ENCODE measurements around the gene FBXL20.

The FBXL20 gene

GRCh38 chr17:39402244-39402889, 941 bp upstream of the FBXL20 start (continued):
- TF ChIP-seq ZNF148 (tag by site-specific recombination; IDR thresholded peaks at IDR 0.05; ENCODE audit: borderline replicate concordance) (no peak), ZNF211 (tag by site-specific recombination; IDR thresholded peaks at IDR 0.05; ENCODE audit: low read depth) (no peak), ZFP37 (tag by site-specific recombination; IDR thresholded peaks at IDR 0.05) (no peak), PRDM10 (tag by site-specific recombination; IDR thresholded peaks at IDR 0.05) (no peak), ZBTB17 (tag by site-specific recombination; IDR thresholded peaks at IDR 0.05) (peak; percentile 32; the same call in 1 of the 2 replicates), KLF10 (tag by site-specific recombination; IDR thresholded peaks at IDR 0.05) (peak; percentile 80), ZNF521 (tag by site-specific recombination; IDR thresholded peaks at IDR 0.05) (no peak), OSR2 (tag by site-specific recombination; IDR thresholded peaks at IDR 0.05) (0 out of 2 replicates have a peak, but pooled peaks have one; percentile 27), ZNF37A (tag by site-specific recombination; IDR thresholded peaks at IDR 0.05) (no peak), ZNF692 (tag by site-specific recombination; IDR thresholded peaks at IDR 0.05) (no peak), TSHZ1 (tag by site-specific recombination; IDR thresholded peaks at IDR 0.05; ENCODE audit: borderline replicate concordance) (no peak), ZNF426 (tag by site-specific recombination; IDR thresholded peaks at IDR 0.05) (no peak), ZNF354C (tag by site-specific recombination; IDR thresholded peaks at IDR 0.05; ENCODE audit: borderline replicate concordance, low read depth) (no peak), PATZ1 (tag by site-specific recombination; IDR thresholded peaks at IDR 0.05) (no peak), ZNF654 (tag by site-specific recombination; IDR thresholded peaks at IDR 0.05; ENCODE audit: low read depth) (no peak), GLI4 (tag by site-specific recombination; IDR thresholded peaks at IDR 0.05) (no peak), SP7 (tag by site-specific recombination; IDR thresholded peaks at IDR 0.05) (no peak), PBX3 (CRISPR knock-in tag; IDR thresholded peaks at IDR 0.05) (no peak), KLF1 (tag by site-specific recombination; IDR thresholded peaks at IDR 0.05) (peak; percentile 41), ZNF76 (tag by site-specific recombination; IDR thresholded peaks at IDR 0.05; ENCODE audit: borderline replicate concordance, low read depth) (peak; percentile 9; the same call in 1 of the 2 replicates), ZXDB (tag by site-specific recombination; IDR thresholded peaks at IDR 0.05) (no peak)
- TF ChIP-seq, protein P1, sequence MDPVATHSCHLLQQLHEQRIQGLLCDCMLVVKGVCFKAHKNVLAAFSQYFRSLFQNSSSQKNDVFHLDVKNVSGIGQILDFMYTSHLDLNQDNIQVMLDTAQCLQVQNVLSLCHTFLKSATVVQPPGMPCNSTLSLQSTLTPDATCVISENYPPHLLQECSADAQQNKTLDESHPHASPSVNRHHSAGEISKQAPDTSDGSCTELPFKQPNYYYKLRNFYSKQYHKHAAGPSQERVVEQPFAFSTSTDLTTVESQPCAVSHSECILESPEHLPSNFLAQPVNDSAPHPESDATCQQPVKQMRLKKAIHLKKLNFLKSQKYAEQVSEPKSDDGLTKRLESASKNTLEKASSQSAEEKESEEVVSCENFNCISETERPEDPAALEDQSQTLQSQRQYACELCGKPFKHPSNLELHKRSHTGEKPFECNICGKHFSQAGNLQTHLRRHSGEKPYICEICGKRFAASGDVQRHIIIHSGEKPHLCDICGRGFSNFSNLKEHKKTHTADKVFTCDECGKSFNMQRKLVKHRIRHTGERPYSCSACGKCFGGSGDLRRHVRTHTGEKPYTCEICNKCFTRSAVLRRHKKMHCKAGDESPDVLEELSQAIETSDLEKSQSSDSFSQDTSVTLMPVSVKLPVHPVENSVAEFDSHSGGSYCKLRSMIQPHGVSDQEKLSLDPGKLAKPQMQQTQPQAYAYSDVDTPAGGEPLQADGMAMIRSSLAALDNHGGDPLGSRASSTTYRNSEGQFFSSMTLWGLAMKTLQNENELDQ (tag by site-specific recombination; IDR thresholded peaks at IDR 0.05; ENCODE audit: low read depth), result no peak

All from HEK293 (cell line).